Activated CD4-positive, alpha-beta T cell treated with anti-CD3 and anti-CD28 coated beads for 1 hour (primary cell): ENCODE measurements around the gene ELAC2.

Experiments used
- DNase-seq: peaks from one replicate; pipeline ENCODE4 v3.0.0-alpha.2; 2020

ELAC2 gene

DNA sequence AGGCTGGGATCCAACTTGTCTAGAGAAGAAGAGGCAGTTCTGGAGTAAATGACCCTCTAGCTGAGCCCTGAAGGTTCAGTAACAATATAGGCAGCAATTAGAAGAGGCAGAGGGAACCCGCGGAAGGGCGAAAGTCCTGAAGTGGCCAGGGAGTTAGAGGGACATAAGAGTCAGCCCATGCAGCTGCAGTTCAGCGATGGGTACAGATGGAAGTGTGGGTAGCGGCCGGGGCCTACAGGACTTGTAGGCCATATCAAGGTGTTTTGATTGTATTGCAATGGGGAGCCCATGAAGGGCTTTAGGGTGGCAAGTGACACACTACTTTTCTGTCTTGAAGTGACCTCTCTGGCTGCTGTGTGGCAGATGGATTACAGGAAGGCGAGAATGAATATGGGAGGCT lies 3.0 kb downstream of the ELAC2 start:
- DNase-seq: no peak

DNA sequence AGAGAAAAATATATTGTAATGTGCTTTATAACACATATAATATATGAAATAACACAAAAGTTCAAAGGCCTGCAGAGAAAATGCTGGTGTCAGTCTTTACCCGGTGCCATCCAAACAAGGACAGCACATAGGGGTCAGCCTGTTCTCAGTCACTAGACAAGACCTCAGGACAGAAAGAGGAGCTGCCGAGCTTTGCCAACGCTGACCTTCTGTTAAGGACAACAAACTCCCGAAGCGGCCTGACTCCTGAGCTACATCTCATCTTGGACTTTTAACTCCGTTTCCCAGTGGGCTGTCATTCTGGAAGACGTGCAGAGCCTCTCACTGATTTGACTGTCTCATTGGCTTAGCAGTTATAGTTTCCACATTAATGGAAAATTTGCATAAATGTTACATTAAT lies 6.9 kb downstream of the ELAC2 start:
- no peak for DNase-seq

DNA sequence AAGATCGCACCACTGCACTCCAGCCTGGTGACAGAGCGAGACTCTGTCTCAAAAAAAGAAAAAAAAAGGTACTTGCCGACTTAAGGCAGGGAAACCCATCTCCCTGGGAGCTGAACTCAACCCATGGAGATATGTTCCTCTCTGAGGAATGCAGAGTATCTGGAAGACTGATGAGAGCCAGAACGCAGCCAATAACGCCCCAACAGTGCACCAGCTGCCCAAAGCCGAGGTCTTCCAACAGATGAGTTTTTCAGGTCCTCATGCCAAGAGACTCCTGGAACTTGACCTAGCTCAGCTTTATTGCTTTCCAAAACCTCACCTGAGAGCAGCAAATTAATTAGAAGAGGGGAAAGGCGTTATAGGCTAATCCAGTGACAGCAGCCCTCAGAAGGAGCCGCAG lies 9.4 kb downstream of the ELAC2 start:
- no peak for DNase-seq

DNA sequence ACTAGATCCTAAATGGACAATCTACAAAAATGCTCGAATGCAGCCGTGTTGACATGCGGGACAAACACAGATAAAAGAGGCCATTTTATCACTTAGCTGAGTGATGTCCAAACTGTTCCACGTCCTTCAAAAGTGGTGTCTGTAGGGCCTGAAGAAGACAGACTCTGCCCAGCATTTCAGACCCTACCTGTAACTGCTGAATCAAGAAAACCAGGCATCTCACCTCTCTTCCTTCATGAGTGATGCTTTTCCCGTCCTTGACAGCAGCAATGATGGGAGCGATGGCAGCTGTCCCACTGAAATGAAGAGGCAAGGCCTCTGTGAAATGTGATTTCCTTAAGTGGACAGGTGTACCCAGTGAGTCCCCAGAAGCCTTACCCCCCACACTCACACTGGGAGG lies 12.3 kb downstream of the ELAC2 start:
- no peak for DNase-seq

DNA sequence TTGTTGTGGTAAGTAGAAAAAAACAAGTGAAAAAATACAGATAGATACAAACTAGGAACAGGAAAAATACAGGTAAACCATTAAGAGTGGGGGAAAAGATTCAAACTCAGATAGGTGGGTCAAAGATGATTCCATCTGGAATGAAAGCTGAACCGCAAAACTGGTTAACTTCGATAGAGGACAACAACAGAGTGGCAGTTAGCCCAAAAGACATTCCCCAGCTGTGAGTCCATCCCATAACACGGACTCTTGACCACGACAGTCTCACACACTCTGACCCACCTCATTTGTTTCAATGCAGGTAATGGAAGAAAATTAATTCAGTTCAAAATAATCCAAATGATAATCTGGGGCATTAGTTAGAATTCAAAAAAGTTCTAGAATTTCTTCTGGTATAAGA lies 13.5 kb downstream of the ELAC2 start:
- DNase-seq: no peak

DNA sequence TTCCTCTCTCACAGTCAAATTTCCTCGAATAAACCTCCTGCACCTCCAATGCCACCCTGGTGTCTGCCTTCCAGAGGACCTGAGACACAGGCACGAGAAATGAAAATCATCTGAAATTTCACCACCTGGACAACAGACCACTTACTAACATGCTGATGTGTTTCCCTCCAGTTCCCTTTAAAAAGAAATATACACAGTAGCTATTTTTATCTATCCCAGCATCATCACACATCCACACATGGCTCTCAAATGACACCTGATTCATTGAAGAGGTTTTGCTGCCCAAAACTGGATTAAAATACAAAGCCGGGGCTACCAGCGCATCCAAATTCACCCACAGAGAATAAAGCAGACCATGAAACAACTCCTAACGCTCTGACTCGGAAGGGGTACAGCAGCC lies 13.9 kb downstream of the ELAC2 start:
- no peak for DNase-seq

DNA sequence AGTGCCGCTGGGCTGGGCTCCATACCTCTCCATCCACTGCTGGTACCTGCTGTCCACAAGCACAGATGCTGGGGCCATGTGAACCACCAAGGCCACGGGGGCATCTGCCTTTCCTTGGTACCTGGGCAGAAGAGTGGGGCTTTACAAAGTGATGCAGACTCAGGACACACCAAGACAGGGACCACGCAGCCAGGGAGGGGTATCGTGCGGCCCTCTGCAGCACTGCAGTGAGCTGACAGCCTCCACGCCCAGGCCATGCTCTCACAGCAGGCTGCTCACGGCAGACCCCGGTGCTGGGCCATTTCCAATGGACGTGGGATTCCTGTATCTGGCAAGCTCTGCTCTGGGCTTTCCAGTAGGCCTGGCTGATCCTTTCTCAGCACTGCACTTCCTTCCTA lies 14.4 kb downstream of the ELAC2 start:
- DNase-seq: no peak

DNA sequence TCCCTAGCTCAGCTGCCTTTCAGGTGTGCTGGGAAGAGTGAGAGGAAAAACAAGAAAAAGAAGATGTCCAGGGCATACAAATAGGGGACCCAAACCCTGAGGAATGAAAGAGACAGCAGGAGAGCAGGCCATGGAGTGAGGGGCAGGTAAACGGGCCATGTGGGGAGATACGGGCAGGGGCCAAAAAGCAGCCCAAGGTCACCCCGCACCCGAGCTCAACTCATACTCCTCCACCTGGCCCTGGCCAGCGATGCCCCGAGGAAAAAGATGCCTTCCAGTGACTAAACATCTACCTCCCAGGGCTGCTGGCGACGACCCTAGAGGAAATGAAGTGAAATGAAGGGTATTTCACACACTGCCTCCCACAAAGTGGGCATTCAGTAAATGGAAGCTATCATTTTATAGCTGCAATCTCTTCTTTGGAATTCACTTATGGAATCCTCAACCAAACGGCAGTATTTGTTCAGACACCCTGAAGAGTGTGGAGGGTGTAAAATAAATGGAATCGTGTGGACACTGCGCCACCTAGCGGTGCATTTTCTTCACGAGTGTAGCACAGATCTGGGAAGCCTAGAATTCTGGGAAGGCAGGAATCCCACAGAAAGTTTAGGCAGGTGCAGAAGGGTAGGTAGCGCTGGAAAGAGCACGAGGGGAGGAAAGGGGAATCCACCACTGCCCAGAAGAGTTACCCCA lies 14.9 kb downstream of the ELAC2 start:
- DNase-seq: no peak

DNA sequence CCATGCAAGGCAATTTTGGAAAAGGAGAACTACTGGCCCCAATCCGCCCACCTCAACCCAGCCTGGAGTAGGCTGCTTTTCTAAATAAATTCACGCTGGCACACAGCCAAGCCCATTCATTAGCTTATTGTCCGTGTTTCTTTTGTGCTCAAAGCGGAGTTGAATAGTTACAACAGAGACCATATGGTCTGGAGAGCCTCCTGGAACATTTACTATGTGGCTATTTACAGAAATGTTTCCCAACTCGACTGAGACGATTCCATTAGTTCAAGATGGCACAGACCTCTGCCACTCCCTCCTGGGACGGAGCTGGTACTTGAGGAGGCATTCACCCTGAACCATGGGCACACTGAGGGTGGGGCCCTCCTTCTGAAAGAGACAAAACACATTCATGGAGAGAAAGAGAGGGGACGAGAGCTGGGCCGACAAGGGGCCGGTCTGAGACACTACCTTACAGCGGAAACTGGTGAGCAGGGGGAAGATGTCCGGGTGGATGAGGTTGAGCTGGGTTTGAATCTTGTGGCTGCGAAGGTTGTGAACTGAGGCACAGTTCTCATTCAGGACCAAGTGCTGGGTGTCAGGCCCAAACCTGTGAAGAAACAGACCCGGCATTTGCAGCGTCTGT lies 15.7 kb downstream of the ELAC2 start:
- no peak for DNase-seq

DNA sequence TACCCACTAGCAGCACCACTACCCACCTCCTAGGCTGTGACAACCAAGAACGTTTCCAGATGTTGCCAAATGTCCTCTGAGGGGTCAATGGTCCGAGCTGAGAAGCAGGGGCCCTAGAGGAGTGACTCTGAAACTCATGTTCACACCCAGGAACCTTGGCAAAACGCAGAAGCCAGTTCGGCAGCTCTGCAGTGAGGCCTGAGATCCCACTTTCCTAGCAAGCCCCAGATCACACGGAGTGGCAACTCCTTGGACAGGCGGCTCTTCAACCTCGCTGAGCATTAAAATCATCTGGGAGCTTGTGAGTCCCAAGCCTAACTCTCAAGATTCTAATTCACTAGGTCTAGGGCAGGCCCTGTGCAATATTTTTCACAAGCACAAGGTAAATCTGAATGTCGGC lies 17.3 kb downstream of the ELAC2 start:
- DNase-seq: no peak

DNA sequence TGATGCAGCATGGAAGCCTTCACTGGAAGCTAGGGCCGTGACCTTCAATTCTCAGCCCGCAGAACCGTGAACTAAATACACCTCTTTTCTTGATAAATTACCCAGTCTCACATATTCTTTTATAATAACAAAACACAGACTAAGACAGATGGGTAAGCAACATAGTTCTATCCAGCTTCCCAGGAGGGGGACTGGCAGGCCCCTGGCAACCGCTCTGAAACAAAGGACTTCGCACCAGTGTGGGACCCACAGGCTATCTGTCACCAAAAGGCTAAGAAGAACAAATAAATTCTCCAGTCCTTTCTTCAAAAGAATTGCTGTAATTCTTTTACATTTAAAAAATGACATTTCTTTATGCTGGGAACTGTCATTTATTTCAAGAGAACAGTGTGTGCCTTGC lies 19.0 kb downstream of the ELAC2 start:
- DNase-seq: no peak

DNA sequence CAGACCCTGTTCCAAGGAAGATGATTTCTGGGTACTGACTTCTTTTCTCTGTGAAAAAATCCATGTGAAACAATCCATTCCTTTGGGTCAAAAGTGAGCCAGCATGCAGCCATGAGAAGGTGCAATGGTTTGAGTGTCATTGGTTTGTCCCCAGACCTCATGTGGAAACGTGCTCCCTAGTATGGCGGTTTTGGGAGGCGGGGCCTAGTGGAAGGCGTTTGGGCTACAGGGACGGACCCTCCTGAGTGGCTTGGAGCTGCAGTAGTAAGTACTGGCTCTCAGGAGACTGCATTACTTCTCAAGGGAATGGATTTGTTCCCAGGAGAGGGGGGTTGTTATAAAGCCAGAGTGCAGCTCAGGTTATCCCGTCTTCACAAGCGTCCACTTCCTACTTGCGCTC lies 19.4 kb downstream of the ELAC2 start:
- DNase-seq: no peak

DNA sequence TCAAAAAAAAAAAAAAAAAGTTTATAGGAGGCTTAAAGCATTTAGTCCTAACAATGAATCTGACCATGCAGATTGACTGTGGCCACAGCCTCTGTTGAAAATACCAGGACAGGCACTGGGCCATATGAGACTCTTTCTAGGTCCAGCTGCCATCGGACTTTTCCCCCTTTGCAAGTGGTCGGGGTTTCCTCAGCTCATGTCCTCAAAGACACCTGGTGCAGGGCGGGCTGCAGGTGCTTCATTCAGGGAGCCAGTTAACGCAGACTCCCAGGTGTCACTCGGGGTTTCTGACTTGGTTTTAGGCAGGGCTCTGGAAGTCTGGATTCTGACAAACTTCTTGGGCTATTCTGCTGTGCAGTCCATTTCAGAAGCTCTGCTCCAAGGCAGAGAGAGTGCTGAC lies 20.9 kb downstream of the ELAC2 start:
- DNase-seq: no peak

DNA sequence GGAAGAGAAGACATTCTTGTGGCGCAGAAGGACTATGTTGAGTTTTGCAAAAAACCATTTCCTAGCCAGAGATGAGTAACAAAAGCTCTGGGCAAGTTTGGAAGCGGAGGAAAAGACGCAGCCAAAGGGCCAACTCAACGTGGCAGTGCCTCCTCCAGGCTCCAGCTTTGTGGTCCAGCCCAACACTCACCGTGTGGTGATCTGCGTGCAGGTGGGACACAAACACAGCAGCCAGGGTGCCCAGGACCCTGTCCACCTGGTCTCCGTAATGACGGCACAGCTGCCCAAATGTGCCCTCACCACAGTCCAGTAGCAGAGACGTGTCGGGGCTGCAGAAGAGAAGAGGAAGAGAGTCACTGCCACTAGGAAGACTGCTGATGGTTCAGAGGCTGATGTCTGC lies 21.5 kb downstream of the ELAC2 start:
- no peak for DNase-seq

DNA sequence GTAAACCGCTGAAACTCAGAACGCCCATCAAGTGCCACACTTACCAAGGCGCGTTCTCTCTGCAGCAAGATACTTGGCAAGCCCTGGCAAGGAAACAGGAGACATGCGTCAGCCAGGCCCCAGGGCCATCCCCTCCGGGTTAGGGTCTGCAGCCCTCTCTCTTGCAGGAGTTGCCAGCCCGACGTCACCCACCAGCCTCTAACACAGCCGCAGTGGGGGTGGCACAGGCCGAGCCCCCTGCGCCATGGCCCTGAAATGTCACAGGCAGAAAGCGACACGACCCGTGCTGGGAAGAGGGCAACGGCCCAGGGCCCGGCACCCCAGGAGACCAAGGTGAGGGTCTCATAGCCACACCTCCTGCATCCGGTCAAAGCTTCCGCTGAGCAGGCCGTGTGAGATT lies 21.9 kb downstream of the ELAC2 start:
- no peak for DNase-seq

DNA sequence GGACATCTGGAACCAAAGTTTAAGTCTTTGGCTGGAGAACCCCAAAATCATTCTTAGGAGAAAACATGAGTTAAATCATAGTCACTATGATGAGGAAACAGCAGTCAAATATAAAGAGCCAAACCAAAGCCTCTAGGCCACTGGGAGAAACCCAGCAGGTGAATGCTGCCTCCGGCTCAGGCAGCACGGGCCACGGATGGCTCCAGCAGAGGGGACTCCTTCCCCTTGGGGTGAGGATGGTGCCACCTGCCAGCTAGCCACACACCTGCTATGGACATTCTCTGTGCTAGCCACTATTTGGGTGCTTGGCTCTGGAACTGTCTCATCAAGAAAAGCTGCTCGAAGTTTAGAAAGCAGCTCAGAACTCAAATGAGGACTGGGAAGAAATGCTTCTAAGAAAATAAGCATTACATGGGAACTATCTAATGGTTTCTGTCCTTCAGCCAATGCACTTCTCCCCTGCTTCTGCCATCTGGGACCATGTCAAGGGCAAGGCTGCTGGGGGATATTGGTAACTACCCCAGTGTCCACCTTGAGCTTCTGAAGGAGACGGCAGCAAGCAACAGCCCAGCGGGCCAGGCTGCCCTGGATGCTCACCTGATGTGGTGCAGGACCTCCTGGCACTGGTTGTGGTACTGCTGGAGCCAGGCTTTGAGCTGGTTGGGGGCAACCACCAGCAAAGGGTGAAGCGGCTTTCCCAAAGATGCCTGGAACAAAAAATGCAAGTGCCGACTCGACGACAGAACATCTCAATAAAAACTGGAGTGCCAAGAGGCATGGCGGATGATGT lies 22.5 kb downstream of the ELAC2 start:
- no peak for DNase-seq

DNA sequence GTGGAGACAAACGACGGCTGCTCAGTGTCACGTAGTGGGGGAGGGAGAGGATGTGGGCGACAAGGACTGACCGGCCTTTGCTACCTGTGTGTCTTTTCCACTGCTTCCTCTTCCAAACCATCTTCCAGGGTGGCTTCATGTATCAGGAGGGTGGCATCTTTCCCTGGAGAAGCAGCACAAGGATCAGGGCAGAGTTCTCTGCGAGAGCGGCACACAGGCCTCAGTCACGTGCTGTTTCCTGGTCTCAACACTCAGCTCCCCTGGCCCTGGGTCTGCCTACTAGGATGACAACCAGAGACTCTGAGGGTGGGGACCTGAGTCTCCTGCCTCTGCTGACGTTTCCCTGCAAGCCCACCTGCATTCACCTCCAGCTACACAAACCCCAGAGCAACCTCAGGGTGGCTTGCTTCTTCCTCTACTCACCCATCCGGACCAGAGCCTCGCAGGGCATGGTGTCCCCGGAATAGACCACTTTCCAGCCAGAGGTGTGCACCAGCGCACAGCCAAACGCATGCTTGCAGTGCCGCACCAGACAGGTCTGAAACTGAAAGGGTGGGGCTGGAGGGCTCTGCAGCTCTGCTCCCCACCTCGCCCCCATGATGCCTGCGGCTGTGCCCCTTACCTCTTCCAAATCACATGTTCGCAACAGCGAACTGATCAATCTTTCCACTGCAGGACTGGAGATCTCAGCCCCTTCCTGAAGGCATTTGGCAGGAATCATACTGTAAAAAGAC lies 23.3 kb downstream of the ELAC2 start:
- DNase-seq: no peak

DNA sequence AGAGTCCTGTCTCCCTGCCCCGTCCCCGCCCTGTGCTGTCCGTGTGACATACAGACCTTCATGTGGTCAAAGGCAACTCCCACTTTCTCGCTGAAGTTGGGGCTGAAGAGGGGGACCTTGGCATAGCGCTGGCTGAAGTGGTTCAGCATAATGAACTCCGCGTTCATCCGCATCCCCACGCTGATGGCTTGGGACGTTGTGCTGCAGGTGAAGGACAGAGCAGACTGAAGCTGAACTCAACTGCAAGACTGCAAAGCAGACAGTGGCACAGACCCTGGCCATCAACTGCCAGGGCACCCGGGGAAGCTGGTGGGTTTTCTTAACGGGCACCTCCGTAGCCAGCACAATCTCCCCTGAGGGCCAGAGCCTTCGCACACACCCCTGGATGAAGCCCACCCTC lies 24.2 kb downstream of the ELAC2 start:
- DNase-seq: no peak

DNA sequence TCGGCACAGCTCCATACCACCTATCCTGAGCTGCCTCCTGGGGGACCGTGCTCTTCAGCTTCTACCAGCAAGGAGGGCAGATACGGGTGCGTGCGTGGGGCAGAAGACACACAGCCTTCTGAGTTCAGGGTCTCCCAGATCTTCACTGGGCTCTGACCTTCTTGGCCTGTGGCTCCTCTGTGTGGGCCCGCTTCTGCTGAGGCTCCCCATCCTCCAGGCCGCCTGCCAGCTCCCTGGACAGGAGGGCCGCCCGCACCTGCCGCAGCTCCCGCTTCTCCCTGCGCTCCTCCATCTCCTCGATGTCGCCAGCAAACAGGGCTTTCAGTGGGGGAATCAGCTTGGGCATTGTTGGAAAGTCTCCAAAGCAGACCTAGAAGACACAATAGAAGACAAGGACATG lies 25.2 kb downstream of the ELAC2 start:
- no peak for DNase-seq

DNA sequence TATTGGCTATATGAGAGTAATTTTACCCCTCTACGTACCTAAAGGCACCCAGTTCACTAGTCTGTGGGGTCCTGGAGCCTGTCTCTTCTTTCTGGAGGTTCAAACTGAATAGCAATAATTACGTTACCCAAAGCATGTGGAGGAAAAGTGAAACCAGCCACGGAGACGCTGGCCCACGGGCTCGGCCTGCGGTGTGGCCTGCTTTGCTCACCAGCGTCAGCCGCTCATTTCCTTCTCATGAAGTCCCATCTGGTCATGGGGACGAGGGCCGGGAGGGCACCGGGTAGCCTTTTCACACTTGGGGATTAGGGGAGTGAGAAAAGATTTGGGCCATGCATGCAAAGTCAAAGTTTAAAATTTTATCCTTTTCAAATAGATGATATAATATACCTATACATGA lies 26.9 kb downstream of the ELAC2 start:
- DNase-seq: no peak

DNA sequence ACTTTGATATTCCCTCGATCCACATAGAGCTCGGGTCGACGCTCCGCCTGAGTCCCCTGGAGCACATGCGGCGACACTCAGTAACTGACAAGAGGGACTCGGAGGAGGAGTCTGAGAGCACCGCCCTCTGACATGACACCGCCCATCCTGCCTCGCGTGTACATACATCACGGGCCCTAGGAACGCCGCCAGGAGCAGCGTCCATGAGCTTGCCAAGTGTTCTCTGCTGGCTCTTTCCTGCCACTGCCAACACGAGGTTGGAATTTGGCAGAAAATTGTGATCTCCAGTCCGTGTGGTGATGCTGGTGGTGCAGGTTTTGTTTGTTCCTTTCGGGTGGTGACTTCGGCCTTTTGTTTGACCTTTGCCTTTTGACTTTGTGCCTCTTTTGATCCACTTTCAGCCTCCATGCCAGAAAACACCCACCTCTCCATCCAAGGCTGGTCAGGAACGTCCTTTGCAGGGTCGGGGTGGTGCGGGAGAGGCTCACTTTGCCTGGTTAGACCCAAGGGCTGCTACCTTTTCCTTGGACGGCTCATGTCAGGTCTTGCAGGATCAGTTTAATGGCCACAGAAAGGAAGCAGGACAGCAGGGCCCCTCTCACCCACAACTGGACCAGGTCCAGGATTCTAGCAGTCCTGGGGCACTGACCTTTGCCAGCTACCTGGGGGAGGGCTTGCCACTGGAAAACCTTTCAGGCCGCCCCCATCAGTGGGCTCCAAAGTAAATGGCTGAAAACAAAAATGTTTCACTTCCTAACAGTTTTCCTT lies 27.6 kb downstream of the ELAC2 start:
- DNase-seq: no peak

DNA sequence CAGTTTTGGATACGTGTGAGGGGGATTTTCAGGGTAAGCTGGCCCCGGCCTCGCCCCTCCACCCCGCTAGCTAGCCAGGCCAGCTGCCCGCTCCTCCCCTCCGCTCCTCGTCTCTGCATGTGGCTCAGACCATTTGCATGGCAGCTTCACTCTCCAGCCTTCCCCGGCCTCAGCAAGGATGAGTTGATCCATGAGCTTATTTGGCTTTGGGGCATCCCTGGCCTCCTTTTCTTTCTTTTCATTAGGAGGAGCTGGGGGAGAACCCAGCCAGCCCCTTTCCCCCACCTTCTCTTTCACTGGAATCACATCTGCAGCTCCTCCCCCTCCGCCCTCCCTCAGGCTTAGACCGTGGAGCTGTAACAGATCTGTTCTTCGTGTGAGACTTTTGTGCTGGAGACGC lies 30.7 kb downstream of the ELAC2 start:
- no peak for DNase-seq
